Nephron progenitor cell (in vitro differentiated cells): ENCODE data around the gene PAOX.

Experiments used
- DNase-seq: peaks from one replicate; pipeline ENCODE4 v3.0.0; 2021
- H3K27ac Mint-ChIP-seq: 2 replicates; pipeline ENCODE4 v1.8.0; 2021; ENCODE audit warnings: mild to moderate bottlenecking, moderate library complexity, mixed read lengths
- H3K27me3 Mint-ChIP-seq: 2 replicates; pipeline ENCODE4 v1.8.0; 2021; ENCODE audit warnings: mild to moderate bottlenecking, low read depth, mixed read lengths; ENCODE audit not compliant: poor library complexity
- H3K36me3 Mint-ChIP-seq: 2 replicates; pipeline ENCODE4 v1.8.0; 2021; ENCODE audit warnings: low read depth, mixed read lengths
- H3K4me1 Mint-ChIP-seq: 2 replicates; pipeline ENCODE4 v1.8.0; 2021; ENCODE audit warnings: mixed read lengths
- H3K4me3 Mint-ChIP-seq: 2 replicates; pipeline ENCODE4 v1.8.0; 2021; ENCODE audit warnings: mild to moderate bottlenecking, moderate library complexity, mixed read lengths
- H3K9me3 Mint-ChIP-seq: 2 replicates; pipeline ENCODE4 v1.8.0; 2021; ENCODE audit warnings: mild to moderate bottlenecking, moderate library complexity, mixed read lengths
- TF ChIP-seq, protein P1 (sequence below): fragments of 200-600 bp; sonication (generic); IDR thresholded peaks from 2 replicates; pipeline ENCODE4 v1.5.0; 2021; ENCODE audit warnings: antibody characterized with exemption

Gene PAOX

DNA sequence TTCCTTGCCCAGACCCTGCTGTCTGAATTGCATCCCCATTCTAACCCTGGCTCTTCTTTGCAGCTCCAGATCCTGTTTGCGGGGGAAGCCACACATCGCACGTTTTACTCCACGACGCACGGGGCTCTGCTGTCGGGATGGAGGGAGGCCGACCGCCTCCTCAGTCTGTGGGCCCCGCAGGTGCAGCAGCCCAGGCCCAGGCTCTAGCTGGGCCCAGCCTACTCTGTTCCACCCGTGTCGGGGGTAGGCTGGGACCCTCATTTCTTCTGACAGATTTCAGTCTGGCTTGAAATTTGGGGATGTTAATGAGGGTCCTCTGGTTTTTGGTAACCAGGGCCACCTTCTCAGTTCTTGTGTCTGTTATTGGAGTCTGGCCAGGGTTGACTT lies 12.2 kb downstream of the PAOX start:
- TF ChIP-seq, protein P1, sequence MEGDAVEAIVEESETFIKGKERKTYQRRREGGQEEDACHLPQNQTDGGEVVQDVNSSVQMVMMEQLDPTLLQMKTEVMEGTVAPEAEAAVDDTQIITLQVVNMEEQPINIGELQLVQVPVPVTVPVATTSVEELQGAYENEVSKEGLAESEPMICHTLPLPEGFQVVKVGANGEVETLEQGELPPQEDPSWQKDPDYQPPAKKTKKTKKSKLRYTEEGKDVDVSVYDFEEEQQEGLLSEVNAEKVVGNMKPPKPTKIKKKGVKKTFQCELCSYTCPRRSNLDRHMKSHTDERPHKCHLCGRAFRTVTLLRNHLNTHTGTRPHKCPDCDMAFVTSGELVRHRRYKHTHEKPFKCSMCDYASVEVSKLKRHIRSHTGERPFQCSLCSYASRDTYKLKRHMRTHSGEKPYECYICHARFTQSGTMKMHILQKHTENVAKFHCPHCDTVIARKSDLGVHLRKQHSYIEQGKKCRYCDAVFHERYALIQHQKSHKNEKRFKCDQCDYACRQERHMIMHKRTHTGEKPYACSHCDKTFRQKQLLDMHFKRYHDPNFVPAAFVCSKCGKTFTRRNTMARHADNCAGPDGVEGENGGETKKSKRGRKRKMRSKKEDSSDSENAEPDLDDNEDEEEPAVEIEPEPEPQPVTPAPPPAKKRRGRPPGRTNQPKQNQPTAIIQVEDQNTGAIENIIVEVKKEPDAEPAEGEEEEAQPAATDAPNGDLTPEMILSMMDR, result no peak
- peaks cover 16% of the 10 kb centered on the region for H3K27me3 Mint-ChIP-seq
- H3K27ac Mint-ChIP-seq, result peak overlapping the region; percentile 5
- peaks cover 5% of the 10 kb centered on the region for H3K36me3 Mint-ChIP-seq
- DNase-seq, result no peak
- H3K9me3 Mint-ChIP-seq, result no peaks in the 10 kb centered on the region
- H3K4me1 Mint-ChIP-seq, result peaks cover 33% of the 10 kb centered on the region
- no peak overlapping the region for H3K4me3 Mint-ChIP-seq

DNA sequence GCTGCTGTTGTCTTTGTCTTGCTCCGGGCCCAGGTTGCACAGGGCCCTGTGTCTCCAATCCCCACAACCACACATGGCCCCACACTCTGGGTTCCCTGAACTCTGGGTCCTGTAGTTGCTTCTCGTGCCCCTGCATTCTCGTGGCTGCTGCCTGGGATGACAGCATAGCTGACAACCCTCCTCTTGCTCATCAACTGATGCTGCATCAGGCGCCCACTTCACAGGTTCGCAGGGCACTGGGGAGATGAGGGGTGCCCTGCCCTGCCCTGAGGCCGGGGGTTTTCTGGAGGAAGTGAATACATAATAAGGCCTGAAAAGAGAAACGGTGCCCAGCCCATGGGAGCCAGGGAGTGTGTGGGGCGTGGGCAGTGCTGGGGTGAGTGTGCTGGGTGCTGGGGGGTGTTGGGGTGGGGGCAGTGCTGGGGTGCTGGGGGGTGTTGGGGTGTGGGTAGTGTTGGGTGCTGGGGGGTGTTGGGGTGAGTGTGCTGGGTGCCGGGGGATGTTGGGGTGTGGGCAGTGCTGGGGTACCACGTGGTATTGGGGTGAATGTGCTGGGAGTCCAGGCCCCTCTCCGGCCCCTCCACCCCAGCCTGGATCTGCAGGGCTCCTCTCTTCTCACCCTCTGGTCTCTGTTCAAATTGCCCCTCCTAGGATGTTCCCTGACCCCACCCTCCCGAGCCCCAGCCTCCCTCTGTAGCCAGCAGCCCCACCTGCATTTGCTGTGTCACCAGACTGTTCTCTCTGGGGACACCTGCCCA lies 12.9 kb downstream of the PAOX start:
- Mint-ChIP-seq H3K4me3 (no peak overlapping the region), H3K9me3 (no peaks in the 10 kb centered on the region), H3K27me3 (peaks cover 14% of the 10 kb centered on the region), H3K4me1 (peaks cover 39% of the 10 kb centered on the region), H3K27ac (no peak overlapping the region), H3K36me3 (peaks cover 12% of the 10 kb centered on the region)
- TF ChIP-seq, protein P1, result no peak
- no peak for DNase-seq

DNA sequence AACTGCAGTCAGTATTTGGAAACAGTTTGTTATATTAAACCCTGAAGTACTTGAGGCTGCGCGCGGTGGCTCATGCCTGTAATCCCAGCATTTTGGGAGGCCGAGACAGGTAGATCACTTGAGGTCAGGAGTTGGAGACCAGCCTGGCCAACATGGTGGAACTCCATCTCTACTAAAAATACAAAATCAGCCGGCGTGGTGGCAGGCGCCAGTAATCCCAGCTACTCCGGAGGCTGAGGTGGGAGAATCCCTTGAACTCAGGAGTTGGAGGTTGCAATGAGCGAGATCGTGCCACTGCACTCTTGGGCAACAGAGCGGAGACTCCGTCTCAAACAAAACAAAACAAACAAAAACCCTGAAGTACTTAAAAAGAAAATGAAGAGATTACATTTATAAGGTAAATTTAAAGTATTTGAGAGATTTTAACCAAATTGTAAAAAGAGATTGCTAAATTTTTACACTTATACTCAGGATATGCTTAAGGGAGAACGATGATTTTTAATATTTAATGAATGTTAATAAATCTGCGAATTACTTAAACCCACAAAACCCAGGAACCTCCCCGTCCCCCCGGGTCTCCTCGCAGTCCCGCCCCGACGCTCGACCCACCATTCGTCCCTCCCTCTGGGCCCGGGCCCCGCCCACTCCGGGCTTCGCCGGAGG lies 14.5 kb downstream of the PAOX start:
- Mint-ChIP-seq H3K36me3 (peaks cover 27% of the 10 kb centered on the region), H3K27me3 (peaks cover 9% of the 10 kb centered on the region), H3K4me3 (peak overlapping the region; percentile 97), H3K27ac (no peak overlapping the region), H3K4me1 (peaks cover 41% of the 10 kb centered on the region), H3K9me3 (no peaks in the 10 kb centered on the region)
- DNase-seq, result no peak
- TF ChIP-seq, protein P1, result no peak

DNA sequence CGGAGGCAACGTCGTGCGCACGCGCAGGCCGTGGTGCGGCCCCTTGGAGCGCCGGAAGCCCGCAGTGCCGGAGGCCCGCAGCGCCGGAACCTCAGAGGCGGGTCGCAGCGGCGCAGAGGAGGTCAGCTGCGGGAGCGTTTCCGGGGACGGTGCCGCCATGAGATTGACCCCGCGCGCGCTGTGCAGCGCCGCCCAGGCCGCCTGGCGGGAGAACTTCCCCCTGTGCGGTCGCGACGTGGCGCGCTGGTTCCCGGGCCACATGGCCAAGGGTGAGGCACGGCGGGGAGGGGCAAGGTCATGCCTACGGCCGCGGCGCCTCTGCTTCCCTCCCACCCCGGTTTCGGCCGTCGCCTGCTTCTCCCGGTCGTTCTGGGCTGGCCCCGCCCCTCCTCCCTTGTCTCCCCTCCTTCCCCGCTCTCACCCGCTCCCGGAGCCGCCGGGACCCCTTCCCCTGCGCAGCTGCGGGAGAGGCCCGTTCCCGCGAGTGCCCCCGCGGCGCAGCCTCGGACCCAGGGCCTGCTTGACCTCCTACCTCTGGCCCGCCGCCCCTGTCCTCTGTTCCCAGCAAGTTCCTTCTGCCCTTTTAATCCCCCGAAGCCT lies 15.1 kb downstream of the PAOX start, which contains the start of gene MTG1:
TSS of gene MTG1 (plus strand) at position 94 of the 600 bp plus-strand sequence. CDS start at position 158, 64 bp downstream.
- Mint-ChIP-seq H3K27me3 (peaks cover 8% of the 10 kb centered on the region), H3K27ac (peak within 1 kb of the TSS; percentile 97), H3K36me3 (peaks cover 34% of the 10 kb centered on the region), H3K9me3 (no peaks in the 10 kb centered on the region), H3K4me3 (peak within 1 kb of the TSS; percentile 97), H3K4me1 (peaks cover 35% of the 10 kb centered on the region)
- TF ChIP-seq, protein P1, result no peak
- peak; percentile 99 for DNase-seq

DNA sequence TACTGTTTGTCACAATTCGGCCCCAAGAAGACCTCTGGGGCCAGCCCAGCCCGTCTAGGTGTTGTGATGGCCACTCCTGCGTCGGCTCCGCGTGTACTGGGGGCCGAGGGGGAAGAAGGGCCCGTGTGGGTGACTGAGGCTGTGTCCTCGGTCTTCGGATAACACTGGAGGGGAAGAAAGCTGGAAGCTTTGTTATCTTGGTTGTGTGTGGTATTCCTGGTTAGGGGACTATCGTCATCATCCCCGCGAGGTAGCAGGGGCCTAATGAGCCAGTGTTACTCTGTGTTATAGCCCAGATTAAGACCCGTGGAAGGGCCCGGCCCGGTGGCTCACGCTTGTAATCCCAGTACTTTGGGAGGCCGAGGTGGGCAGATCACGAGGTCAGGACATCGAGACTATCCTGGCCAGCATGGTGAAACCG lies 15.7 kb downstream of the PAOX start:
- TF ChIP-seq, protein P1, result no peak
- peaks cover 31% of the 10 kb centered on the region for H3K4me1 Mint-ChIP-seq
- DNase-seq, result no peak
- H3K27ac Mint-ChIP-seq, result peak overlapping the region; percentile 97
- H3K4me3 Mint-ChIP-seq, result peak overlapping the region; percentile 97
- peaks cover 40% of the 10 kb centered on the region for H3K36me3 Mint-ChIP-seq
- H3K9me3 Mint-ChIP-seq, result no peaks in the 10 kb centered on the region
- peaks cover 8% of the 10 kb centered on the region for H3K27me3 Mint-ChIP-seq
